ENCODE data around the gene NPTXR.
A peak's percentile ranks its signal among the peaks of the same experiment; 100 is the strongest.

Gene NPTXR

GRCh38 chr22:38867471-38868285 lies 23.9 kb upstream of the NPTXR start:
- H3K36me3 ChIP-seq (ENCODE audit: control insufficient read depth, insufficient read depth, low read length): peaks cover 2% of the 10 kb centered on the region
- peaks cover 7% of the 10 kb centered on the region for H3K79me1 ChIP-seq (ENCODE audit: low read length)
- DNase-seq: no peak
- no peak overlapping the region for H3K4ac ChIP-seq (ENCODE audit: low read depth, low read length)
- peaks cover 2% of the 10 kb centered on the region for H3K79me2 ChIP-seq (ENCODE audit: control insufficient read depth, insufficient read depth, low read length)
- H3K4me1 ChIP-seq (ENCODE audit: control insufficient read depth, low read depth, low read length): peaks cover 2% of the 10 kb centered on the region
- no peak overlapping the region for H3K9ac ChIP-seq (ENCODE audit: low read length)
- no peak overlapping the region for H3K27ac ChIP-seq (ENCODE audit: low read depth, low read length)
- no peak overlapping the region for H2BK5ac ChIP-seq (ENCODE audit: low read length)
- H4K8ac ChIP-seq (ENCODE audit: low read depth, low read length): no peak overlapping the region
- H3K4me2 ChIP-seq (ENCODE audit: low read length): no peak overlapping the region
- H2BK15ac ChIP-seq (replicated peaks; ENCODE audit: low read depth): no peak overlapping the region
- no peak overlapping the region for H3K4me3 ChIP-seq (ENCODE audit: low read length)
- no peak overlapping the region for H3K23ac ChIP-seq (ENCODE audit: low read length)
- H4K5ac ChIP-seq (ENCODE audit: low read length): no peak overlapping the region
- H2BK120ac ChIP-seq (ENCODE audit: low read depth, low read length): no peak overlapping the region
- WGBS (ENCODE audit: extremely low coverage, insufficient coverage, low lambda C conversion rate): no CpG with 5 or more reads among the region's 18 CpGs
- no peaks in the 10 kb centered on the region for H3K27me3 ChIP-seq (ENCODE audit: insufficient read depth, low read length, poor library complexity)
- H3K56ac ChIP-seq (ENCODE audit: low read length): no peak overlapping the region
- no peak overlapping the region for H2AK5ac ChIP-seq (ENCODE audit: low read length)
- H3K18ac ChIP-seq (ENCODE audit: low read length): no peak overlapping the region

- no CpG with 5 or more reads among the region's 13 CpGs for WGBS (ENCODE audit: extremely low coverage, insufficient coverage, low lambda C conversion rate)
- H3K36me3 ChIP-seq (ENCODE audit: control insufficient read depth, insufficient read depth, low read length): peaks cover 2% of the 10 kb centered on the region
Measured at GRCh38 chr22:38867124-38867455, 23.3 kb upstream of the NPTXR start.

GRCh38 chr22:38866399-38867123 lies 22.7 kb upstream of the NPTXR start:
- Histone ChIP-seq H3K56ac (ENCODE audit: low read length) (no peak overlapping the region), H3K9ac (ENCODE audit: low read length) (no peak overlapping the region), H3K4me3 (ENCODE audit: low read length) (no peak overlapping the region), H3K4ac (ENCODE audit: low read depth, low read length) (no peak overlapping the region), H3K79me2 (ENCODE audit: control insufficient read depth, insufficient read depth, low read length) (peaks cover 2% of the 10 kb centered on the region), H3K27ac (ENCODE audit: low read depth, low read length) (no peak overlapping the region), H2BK15ac (replicated peaks; ENCODE audit: low read depth) (no peak overlapping the region), H3K4me2 (ENCODE audit: low read length) (no peak overlapping the region), H3K27me3 (ENCODE audit: insufficient read depth, low read length, poor library complexity) (no peaks in the 10 kb centered on the region), H3K18ac (ENCODE audit: low read length) (no peak overlapping the region), H2BK120ac (ENCODE audit: low read depth, low read length) (no peak overlapping the region), H3K23ac (ENCODE audit: low read length) (no peak overlapping the region), H3K79me1 (ENCODE audit: low read length) (peaks cover 7% of the 10 kb centered on the region), H2AK5ac (ENCODE audit: low read length) (no peak overlapping the region), H4K5ac (ENCODE audit: low read length) (no peak overlapping the region), H3K36me3 (ENCODE audit: control insufficient read depth, insufficient read depth, low read length) (peaks cover 2% of the 10 kb centered on the region), H2BK5ac (ENCODE audit: low read length) (no peak overlapping the region), H3K4me1 (ENCODE audit: control insufficient read depth, low read depth, low read length) (peaks cover 2% of the 10 kb centered on the region), H4K8ac (ENCODE audit: low read depth, low read length) (no peak overlapping the region)
- DNase-seq: peak; percentile 49
- no CpG with 5 or more reads among the region's 75 CpGs for WGBS (ENCODE audit: extremely low coverage, insufficient coverage, low lambda C conversion rate)

More at GRCh38 chr22:38867124-38867455, 23.3 kb upstream of the NPTXR start:
- Histone ChIP-seq H3K4me2 (ENCODE audit: low read length) (no peak overlapping the region), H2AK5ac (ENCODE audit: low read length) (no peak overlapping the region), H3K56ac (ENCODE audit: low read length) (no peak overlapping the region), H2BK15ac (replicated peaks; ENCODE audit: low read depth) (no peak overlapping the region), H3K23ac (ENCODE audit: low read length) (no peak overlapping the region), H2BK5ac (ENCODE audit: low read length) (no peak overlapping the region), H3K79me2 (ENCODE audit: control insufficient read depth, insufficient read depth, low read length) (peaks cover 2% of the 10 kb centered on the region), H3K4me3 (ENCODE audit: low read length) (no peak overlapping the region), H3K79me1 (ENCODE audit: low read length) (peaks cover 7% of the 10 kb centered on the region), H2BK120ac (ENCODE audit: low read depth, low read length) (no peak overlapping the region), H3K18ac (ENCODE audit: low read length) (no peak overlapping the region), H3K4ac (ENCODE audit: low read depth, low read length) (no peak overlapping the region), H4K8ac (ENCODE audit: low read depth, low read length) (no peak overlapping the region), H4K5ac (ENCODE audit: low read length) (no peak overlapping the region), H3K4me1 (ENCODE audit: control insufficient read depth, low read depth, low read length) (peaks cover 2% of the 10 kb centered on the region), H3K9ac (ENCODE audit: low read length) (no peak overlapping the region), H3K27ac (ENCODE audit: low read depth, low read length) (no peak overlapping the region), H3K27me3 (ENCODE audit: insufficient read depth, low read length, poor library complexity) (no peaks in the 10 kb centered on the region)
- DNase-seq: no peak

GRCh38 chr22:38866024-38866398 lies 22.2 kb upstream of the NPTXR start:
- Histone ChIP-seq H3K4me3 (ENCODE audit: low read length) (no peak overlapping the region), H3K23ac (ENCODE audit: low read length) (no peak overlapping the region), H3K79me2 (ENCODE audit: control insufficient read depth, insufficient read depth, low read length) (peaks cover under 1% of the 10 kb centered on the region), H3K4me1 (ENCODE audit: control insufficient read depth, low read depth, low read length) (peaks cover 2% of the 10 kb centered on the region), H3K4me2 (ENCODE audit: low read length) (no peak overlapping the region), H3K56ac (ENCODE audit: low read length) (no peak overlapping the region), H4K5ac (ENCODE audit: low read length) (no peak overlapping the region), H2BK5ac (ENCODE audit: low read length) (no peak overlapping the region), H3K79me1 (ENCODE audit: low read length) (peaks cover 7% of the 10 kb centered on the region), H3K27me3 (ENCODE audit: insufficient read depth, low read length, poor library complexity) (no peaks in the 10 kb centered on the region), H2AK5ac (ENCODE audit: low read length) (no peak overlapping the region), H3K18ac (ENCODE audit: low read length) (no peak overlapping the region), H4K8ac (ENCODE audit: low read depth, low read length) (no peak overlapping the region), H2BK15ac (replicated peaks; ENCODE audit: low read depth) (no peak overlapping the region), H2BK120ac (ENCODE audit: low read depth, low read length) (no peak overlapping the region), H3K27ac (ENCODE audit: low read depth, low read length) (no peak overlapping the region), H3K4ac (ENCODE audit: low read depth, low read length) (no peak overlapping the region), H3K36me3 (ENCODE audit: control insufficient read depth, insufficient read depth, low read length) (peaks cover 2% of the 10 kb centered on the region), H3K9ac (ENCODE audit: low read length) (no peak overlapping the region)
- no peak for DNase-seq
- WGBS (ENCODE audit: extremely low coverage, insufficient coverage, low lambda C conversion rate): no CpG with 5 or more reads among the region's 15 CpGs

- H3K27me3 ChIP-seq (ENCODE audit: insufficient read depth, low read length, poor library complexity): no peaks in the 10 kb centered on the region
- no peak overlapping the region for H2AK5ac ChIP-seq (ENCODE audit: low read length)
- H3K56ac ChIP-seq (ENCODE audit: low read length): no peak overlapping the region
- no peak overlapping the region for H3K4me3 ChIP-seq (ENCODE audit: low read length)
- DNase-seq: no peak
- no peak overlapping the region for H2BK15ac ChIP-seq (replicated peaks; ENCODE audit: low read depth)
- no peak overlapping the region for H3K18ac ChIP-seq (ENCODE audit: low read length)
- peaks cover 6% of the 10 kb centered on the region for H3K79me1 ChIP-seq (ENCODE audit: low read length)
- no CpG with 5 or more reads among the region's 20 CpGs for WGBS (ENCODE audit: extremely low coverage, insufficient coverage, low lambda C conversion rate)
- no peaks in the 10 kb centered on the region for H3K79me2 ChIP-seq (ENCODE audit: control insufficient read depth, insufficient read depth, low read length)
- H3K36me3 ChIP-seq (ENCODE audit: control insufficient read depth, insufficient read depth, low read length): peaks cover 2% of the 10 kb centered on the region
- H3K4me1 ChIP-seq (ENCODE audit: control insufficient read depth, low read depth, low read length): no peaks in the 10 kb centered on the region
- H4K8ac ChIP-seq (ENCODE audit: low read depth, low read length): no peak overlapping the region
- no peak overlapping the region for H3K9ac ChIP-seq (ENCODE audit: low read length)
- H2BK5ac ChIP-seq (ENCODE audit: low read length): no peak overlapping the region
- no peak overlapping the region for H4K5ac ChIP-seq (ENCODE audit: low read length)
- no peak overlapping the region for H3K4me2 ChIP-seq (ENCODE audit: low read length)
- no peak overlapping the region for H2BK120ac ChIP-seq (ENCODE audit: low read depth, low read length)
- H3K27ac ChIP-seq (ENCODE audit: low read depth, low read length): no peak overlapping the region
- H3K23ac ChIP-seq (ENCODE audit: low read length): no peak overlapping the region
- no peak overlapping the region for H3K4ac ChIP-seq (ENCODE audit: low read depth, low read length)
Measured at GRCh38 chr22:38865201-38866023, 21.6 kb upstream of the NPTXR start.
